Liver (tissue), 9 donors: ENCODE results near the gene PPM1D. TPM values are rescaled to one million over a fixed set of nuclear protein-coding genes. Genes with fewer than 3 reads are reported as not detected.
"Not testable (repeated sequence)": the region's sequence is repeated elsewhere in the genome, so short reads cannot be mapped to it uniquely, and the experiment has no call there.

Experiments used
- DNase-seq: peaks from one replicate; pipeline ENCODE4 v3.0.0-alpha.2; 2017; ENCODE audit warnings: low spot score
- H3K27ac ChIP-seq, 2 donors: one replicate each; pipeline ENCODE4 v1.7.0; 2013; ENCODE audit warnings: inconsistent platforms in 2 of 2, low read length in 2 of 2, control low read depth in 1 of 2, low read depth in 1 of 2, mild to moderate bottlenecking in 1 of 2
- H3K27me3 ChIP-seq, 4 donors: one replicate each; pipeline versions ENCODE4 v1.6.1 to v1.7.0; 2013; ENCODE audit warnings: low read length in 3 of 4, inconsistent platforms in 1 of 4, mild to moderate bottlenecking in 1 of 4, moderate library complexity in 1 of 4; ENCODE audit not compliant: control insufficient read depth in 4 of 4, insufficient read depth in 4 of 4
- H3K36me3 ChIP-seq, 4 donors: one replicate each; pipeline versions ENCODE4 v1.6.1 to v1.7.0; 2013; ENCODE audit warnings: low read length in 3 of 4, mild to moderate bottlenecking in 3 of 4, low read depth in 1 of 4, moderate library complexity in 1 of 4; ENCODE audit not compliant: control insufficient read depth in 4 of 4, insufficient read depth in 3 of 4
- H3K4me1 ChIP-seq, 4 donors: one replicate each; pipeline versions ENCODE4 v1.6.1 to v1.7.0; 2013; ENCODE audit warnings: low read length in 3 of 4, mild to moderate bottlenecking in 3 of 4, moderate library complexity in 1 of 4; ENCODE audit not compliant: control insufficient read depth in 4 of 4, insufficient read depth in 4 of 4
- H3K4me3 ChIP-seq, 3 donors: one replicate each; pipeline versions ENCODE4 v1.6.1 to v1.7.0; 2013; ENCODE audit warnings: low read length in 3 of 3, control low read depth in 1 of 3, low read depth in 1 of 3, mild to moderate bottlenecking in 1 of 3
- H3K9ac ChIP-seq, 2 donors: one replicate each; pipeline ENCODE4 v1.7.0; 2013; ENCODE audit warnings: low read length in 2 of 2, mild to moderate bottlenecking in 2 of 2, moderate library complexity in 2 of 2, control low read depth in 1 of 2, low read depth in 1 of 2
- H3K9me3 ChIP-seq, 4 donors: one replicate each; pipeline versions ENCODE4 v1.6.1 to v1.7.0; 2013; ENCODE audit warnings: low read length in 3 of 4; ENCODE audit not compliant: control insufficient read depth in 4 of 4
- FOXA1 ChIP-seq: IDR thresholded peaks from 2 replicates; pipeline ENCODE4 v1.6.1; 2016; ENCODE audit warnings: antibody characterized with exemption
- FOXA2 ChIP-seq: IDR thresholded peaks from 2 replicates; pipeline ENCODE4 v1.6.1; 2016; ENCODE audit warnings: antibody characterized with exemption
- GABPA ChIP-seq, 2 donors: IDR thresholded peaks in 1 of 2; conservative IDR thresholded peaks in 1 of 2; 2 replicates each; pipeline ENCODE4 v1.6.1; 2016; ENCODE audit warnings: antibody characterized with exemption in 2 of 2, mild to moderate bottlenecking in 1 of 2, moderate library complexity in 1 of 2
- HNF4A ChIP-seq, 2 donors: conservative IDR thresholded peaks; 2 replicates each; pipeline ENCODE4 v1.6.1; 2016; ENCODE audit warnings: antibody characterized with exemption in 2 of 2, mild to moderate bottlenecking in 2 of 2
- HNF4G ChIP-seq: IDR thresholded peaks from 2 replicates; pipeline ENCODE4 v1.6.1; 2016; ENCODE audit warnings: antibody characterized with exemption
- JUND ChIP-seq, 2 donors: IDR thresholded peaks; 2 replicates each; pipeline ENCODE4 v1.6.1; 2016; ENCODE audit warnings: antibody characterized with exemption in 2 of 2
- NR2F2 ChIP-seq: IDR thresholded peaks from 2 replicates; pipeline ENCODE4 v1.6.1; 2016; ENCODE audit warnings: antibody characterized with exemption
- ZBTB33 ChIP-seq: IDR thresholded peaks from 2 replicates; pipeline ENCODE4 v1.6.1; 2016; ENCODE audit warnings: antibody characterized with exemption
- WGBS: extraction: QIAGEN DNeasy Blood & Tissue Kit; methylation state at CpG from one replicate; pipeline ENCODE4 v1.1.7; 2013; 5-methylcytosine and 5-hydroxymethylcytosine counted together
- polyA plus RNA-seq, 2 donors: library from polyadenylated mRNA; stranded (reverse) in 1 of 2; unstranded in 1 of 2; fragments of 200-250 nt in 1 of 2; fragments of >200 nt in 1 of 2; fragmentation: Nextera tagmentation in 1 of 2; extraction: Ambion mirVana in 1 of 2; gene quantifications; one replicate each; pipeline versions ENCODE4 v1.2.1 to v1.2.3, GENCODE V29; 2013 to 2015
- total RNA-seq, 2 donors: library from RNA; depleted of rRNA; stranded (reverse); fragments of >200 nt; gene quantifications; one replicate each; pipeline ENCODE4 v1.2.3, GENCODE V29; 2014
- TF ChIP-seq, protein P1 (sequence below): IDR thresholded peaks from 2 replicates; pipeline ENCODE4 v1.6.1; 2016; ENCODE audit warnings: antibody characterized with exemption
- TF ChIP-seq, protein P2 (sequence below): IDR thresholded peaks from 2 replicates; pipeline ENCODE4 v1.6.1; 2016; ENCODE audit warnings: antibody characterized with exemption, mild to moderate bottlenecking
- donor health status: healthy.
- donor health status: healthy.
- donor health status: healthy.
- donor health status: healthy.
- donor health status: healthy.

The PPM1D gene
- total and polyA plus RNA-seq, 4 donors: 2.0 to 8.7 (median 5.0) TPM

GRCh38 chr17:60664022-60664421, 64.0 kb downstream of the PPM1D start:
- TF ChIP-seq FOXA2 (no peak), ZBTB33 (no peak), GABPA (IDR thresholded peaks at IDR 0.05 in 1 of 2, conservative IDR thresholded peaks at IDR 0.05 in 1 of 2) (no peak), FOXA1 (no peak), NR2F2 (no peak), HNF4G (no peak)
- H3K27ac ChIP-seq: no peak overlapping the region
- peaks cover 2 to 16% (median 8%) of the 10 kb centered on the region in 4 donors for H3K36me3 ChIP-seq
- no peak overlapping the region for H3K9ac ChIP-seq
- H3K9me3 ChIP-seq: no peaks in the 10 kb centered on the region
- no peak overlapping the region for H3K4me3 ChIP-seq
- no peaks in the 10 kb centered on the region for H3K27me3 ChIP-seq
- WGBS: 93% methylated on average over 1 of the region's 1 CpG
- H3K4me1 ChIP-seq: no peaks in the 10 kb centered on the region
- DNase-seq: no peak

GRCh38 chr17:60665602-60666001, 65.6 kb downstream of the PPM1D start:
- peaks cover 2 to 16% (median 8%) of the 10 kb centered on the region in 4 donors for H3K36me3 ChIP-seq
- no peak overlapping the region for H3K27ac ChIP-seq
- H3K9ac ChIP-seq: no peak overlapping the region
- no peaks in the 10 kb centered on the region for H3K9me3 ChIP-seq
- no peak overlapping the region for H3K4me3 ChIP-seq
- DNase-seq: no peak
- no peaks in the 10 kb centered on the region for H3K27me3 ChIP-seq
- WGBS: 92% methylated on average over 5 of the region's 5 CpGs
- TF ChIP-seq FOXA2 (no peak), JUND (IDR thresholded peaks at IDR 0.05) (no peak), ZBTB33 (no peak), HNF4G (no peak), NR2F2 (no peak), HNF4A (conservative IDR thresholded peaks at IDR 0.05) (no peak)
- TF ChIP-seq, protein P1, sequence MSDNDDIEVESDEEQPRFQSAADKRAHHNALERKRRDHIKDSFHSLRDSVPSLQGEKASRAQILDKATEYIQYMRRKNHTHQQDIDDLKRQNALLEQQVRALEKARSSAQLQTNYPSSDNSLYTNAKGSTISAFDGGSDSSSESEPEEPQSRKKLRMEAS: no peak
- TF ChIP-seq, protein P2, sequence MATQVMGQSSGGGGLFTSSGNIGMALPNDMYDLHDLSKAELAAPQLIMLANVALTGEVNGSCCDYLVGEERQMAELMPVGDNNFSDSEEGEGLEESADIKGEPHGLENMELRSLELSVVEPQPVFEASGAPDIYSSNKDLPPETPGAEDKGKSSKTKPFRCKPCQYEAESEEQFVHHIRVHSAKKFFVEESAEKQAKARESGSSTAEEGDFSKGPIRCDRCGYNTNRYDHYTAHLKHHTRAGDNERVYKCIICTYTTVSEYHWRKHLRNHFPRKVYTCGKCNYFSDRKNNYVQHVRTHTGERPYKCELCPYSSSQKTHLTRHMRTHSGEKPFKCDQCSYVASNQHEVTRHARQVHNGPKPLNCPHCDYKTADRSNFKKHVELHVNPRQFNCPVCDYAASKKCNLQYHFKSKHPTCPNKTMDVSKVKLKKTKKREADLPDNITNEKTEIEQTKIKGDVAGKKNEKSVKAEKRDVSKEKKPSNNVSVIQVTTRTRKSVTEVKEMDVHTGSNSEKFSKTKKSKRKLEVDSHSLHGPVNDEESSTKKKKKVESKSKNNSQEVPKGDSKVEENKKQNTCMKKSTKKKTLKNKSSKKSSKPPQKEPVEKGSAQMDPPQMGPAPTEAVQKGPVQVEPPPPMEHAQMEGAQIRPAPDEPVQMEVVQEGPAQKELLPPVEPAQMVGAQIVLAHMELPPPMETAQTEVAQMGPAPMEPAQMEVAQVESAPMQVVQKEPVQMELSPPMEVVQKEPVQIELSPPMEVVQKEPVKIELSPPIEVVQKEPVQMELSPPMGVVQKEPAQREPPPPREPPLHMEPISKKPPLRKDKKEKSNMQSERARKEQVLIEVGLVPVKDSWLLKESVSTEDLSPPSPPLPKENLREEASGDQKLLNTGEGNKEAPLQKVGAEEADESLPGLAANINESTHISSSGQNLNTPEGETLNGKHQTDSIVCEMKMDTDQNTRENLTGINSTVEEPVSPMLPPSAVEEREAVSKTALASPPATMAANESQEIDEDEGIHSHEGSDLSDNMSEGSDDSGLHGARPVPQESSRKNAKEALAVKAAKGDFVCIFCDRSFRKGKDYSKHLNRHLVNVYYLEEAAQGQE: no peak
- no peaks in the 10 kb centered on the region for H3K4me1 ChIP-seq

GRCh38 chr17:60668741-60669140, 68.7 kb downstream of the PPM1D start:
- WGBS: 89% methylated on average over 7 of the region's 7 CpGs
- H3K27me3 ChIP-seq, H3K36me3 ChIP-seq, H3K27ac ChIP-seq, H3K9me3 ChIP-seq, DNase-seq, H3K4me3 ChIP-seq, H3K9ac ChIP-seq, H3K4me1 ChIP-seq: not testable (repeated sequence)
